Spleen (tissue), 11 donors: ENCODE data around the gene ZDHHC1. TPM values are rescaled to one million over a fixed set of nuclear protein-coding genes. Genes with fewer than 3 reads are reported as not detected.

Source experiments
- DNase-seq: peaks from one replicate; pipeline ENCODE4 v3.0.0-alpha.2; 2020
- H3K27ac ChIP-seq, 8 donors: fragments of 200-600 bp; sonication (generic) in 7 of 8; 1 replicate in 4 of 8; 2 replicates in 4 of 8; pipeline versions ENCODE4 v1.5.0 to v1.8.0; 2016 to 2021; ENCODE audit warnings: inconsistent platforms in 4 of 8, mild to moderate bottlenecking in 4 of 8, moderate library complexity in 1 of 8
- H3K27me3 ChIP-seq, 7 donors: fragments of 200-600 bp; sonication (generic) in 6 of 7; replicated peaks in 1 of 7; 1 replicate in 4 of 7; 2 replicates in 3 of 7; pipeline versions ENCODE4 v1.5.0 to v1.8.0; 2016 to 2021; ENCODE audit warnings: inconsistent platforms in 3 of 7, mild to moderate bottlenecking in 1 of 7
- H3K36me3 ChIP-seq, 6 donors: fragments of 200-600 bp; sonication (generic) in 5 of 6; 1 replicate in 4 of 6; 2 replicates in 2 of 6; pipeline versions ENCODE4 v1.5.0 to v1.8.0; 2016 to 2021; ENCODE audit warnings: inconsistent platforms in 2 of 6
- H3K4me1 ChIP-seq, 6 donors: fragments of 200-600 bp; sonication (generic) in 5 of 6; 1 replicate in 3 of 6; 2 replicates in 3 of 6; pipeline versions ENCODE4 v1.5.0 to v1.8.0; 2016 to 2021; ENCODE audit warnings: inconsistent platforms in 3 of 6
- H3K4me3 ChIP-seq, 8 donors: fragments of 200-600 bp; sonication (generic) in 7 of 8; 1 replicate in 4 of 8; 2 replicates in 4 of 8; pipeline versions ENCODE4 v1.5.0 to v1.8.0; 2016 to 2021; ENCODE audit warnings: inconsistent platforms in 4 of 8, mild to moderate bottlenecking in 4 of 8, moderate library complexity in 2 of 8
- H3K9me3 ChIP-seq, 8 donors: fragments of 200-600 bp; sonication (generic) in 7 of 8; 1 replicate in 4 of 8; 2 replicates in 4 of 8; pipeline versions ENCODE4 v1.5.0 to v1.8.0; 2016 to 2021; ENCODE audit warnings: inconsistent platforms in 4 of 8
- CTCF ChIP-seq, 11 experiments: fragments of 200-600 bp in 7 of 11; fragments of 450-650 bp in 4 of 11; sonication (generic) in 4 of 11; IDR thresholded peaks in 8 of 11; conservative IDR thresholded peaks in 3 of 11; 1 replicate in 7 of 11; 2 replicates in 4 of 11; pipeline versions ENCODE4 v1.4.0 to v1.8.0; 2016 to 2021; ENCODE audit warnings: antibody characterized with exemption in 11 of 11, inconsistent platforms in 4 of 11, mild to moderate bottlenecking in 1 of 11
- POLR2A ChIP-seq, 3 donors: fragments of 450-650 bp; IDR thresholded peaks; one replicate each; pipeline ENCODE4 v1.5.1; 2017; ENCODE audit warnings: antibody characterized with exemption in 3 of 3, mild to moderate bottlenecking in 1 of 3
- POLR2AphosphoS5 ChIP-seq, 3 donors: sonication (generic); formaldehyde crosslinking; IDR thresholded peaks; one replicate each; pipeline ENCODE4 v1.5.1; 2017; ENCODE audit warnings: antibody characterized with exemption in 3 of 3
- WGBS, 5 donors: extraction: QIAGEN DNeasy Blood & Tissue Kit in 3 of 5; methylation state at CpG; one replicate each; pipeline versions ENCODE4 v1.1.5 to v1.1.7; 2013 to 2018; 5-methylcytosine and 5-hydroxymethylcytosine counted together
- intact Hi-C: fragments of 100-400 bp; cut with DNase I; formaldehyde crosslinking; loops from one replicate; pipeline ENCODE4 v1.15.0; 2023; ENCODE audit warnings: low total_unique reads
- polyA plus RNA-seq, 3 donors: library from polyadenylated mRNA; stranded (reverse); fragments of 200-250 nt; gene quantifications; one replicate each; pipeline ENCODE4 v1.2.1, GENCODE V29; 2013
- total RNA-seq, 7 donors: library from RNA; depleted of rRNA in 3 of 7; stranded (reverse); fragments of >200 nt in 3 of 7; fragmentation: NEBNext Ultra II Directional in 4 of 7; extraction: Animal tissue kit (Norgen Biotek cat#: 25700) in 4 of 7; gene quantifications; one replicate each; pipeline versions ENCODE4 v1.1.0 to v1.2.1, GENCODE V29; 2016 to 2021
- donor health status: healthy with polysubstance abuse.
- donor health status: DM: no; HTN: no; CAD: no; lungs with moderate emphysema.
- donor health status: DM: no; HTN: no; CAD: no.
- donor health status: Bipolar disorder and iron deficiency.
- donor health status: healthy.
- donor health status: DM: no; HTN: no; CAD: no.
- donor health status: DM: yes; HTN: yes; CAD: no.

ZDHHC1 gene
- total and polyA plus RNA-seq, 10 donors = 2.1 to 31.2 (median 15.3) TPM

- Histone ChIP-seq H3K4me1 (peaks cover 18 to 100% (median 57%) of the 10 kb centered on the region in 6 donors), H3K36me3 (peaks cover 0 to 95% (median 49%) of the 10 kb centered on the region in 6 donors), H3K27me3 (no peaks in the 10 kb centered on the region), H3K27ac (peak overlapping the region in 2 of 8 donors; percentile 4 to 47), H3K4me3 (no peak overlapping the region), H3K9me3 (no peaks in the 10 kb centered on the region)
- TF ChIP-seq POLR2A (IDR thresholded peaks at IDR 0.05) = no peak
- TF ChIP-seq CTCF (IDR thresholded peaks at IDR 0.05 in 8 of 11, conservative IDR thresholded peaks at IDR 0.05 in 3 of 11) = no peak
- TF ChIP-seq POLR2AphosphoS5 (IDR thresholded peaks at IDR 0.05) = no peak
- DNase-seq = no peak
- intact Hi-C loops = no loop called here
- 52 to 90% (median 83%) methylated on average over 2 of the region's 2 CpGs for WGBS, 5 donors
Observed at GRCh38 chr16:67451704-67452435, 35.6 kb upstream of the ZDHHC1 start.

- Histone ChIP-seq H3K4me3 (no peak overlapping the region), H3K9me3 (no peaks in the 10 kb centered on the region), H3K27me3 (no peaks in the 10 kb centered on the region), H3K36me3 (peaks cover 0 to 95% (median 49%) of the 10 kb centered on the region in 6 donors), H3K27ac (peak overlapping the region in 3 of 8 donors; percentile 4 to 47 (median 10)), H3K4me1 (peaks cover 18 to 100% (median 57%) of the 10 kb centered on the region in 6 donors)
- TF ChIP-seq CTCF (IDR thresholded peaks at IDR 0.05 in 8 of 11, conservative IDR thresholded peaks at IDR 0.05 in 3 of 11) (no peak), POLR2AphosphoS5 (IDR thresholded peaks at IDR 0.05) (peak in 1 of 3 donors; percentile 28)
- no peak for DNase-seq
- intact Hi-C loops = no loop called here
- WGBS, 5 donors = 75 to 89% (median 83%) methylated on average over 12 of the region's 12 CpGs
Observed at GRCh38 chr16:67451061-67451703, 34.9 kb upstream of the ZDHHC1 start.

GRCh38 chr16:67449739-67450138 lies 33.5 kb upstream of the ZDHHC1 start:
- H3K27ac ChIP-seq = peak overlapping the region in 2 of 8 donors; percentile 13 to 47
- intact Hi-C loops = no loop called here
- H3K4me3 ChIP-seq = no peak overlapping the region
- H3K27me3 ChIP-seq = no peaks in the 10 kb centered on the region
- peaks cover 18 to 100% (median 63%) of the 10 kb centered on the region in 6 donors for H3K4me1 ChIP-seq
- 79 to 96% (median 91%) methylated on average over 3 of the region's 3 CpGs for WGBS, 5 donors
- no peaks in the 10 kb centered on the region for H3K9me3 ChIP-seq
- peaks cover 0 to 100% (median 58%) of the 10 kb centered on the region in 6 donors for H3K36me3 ChIP-seq
- TF ChIP-seq POLR2A (IDR thresholded peaks at IDR 0.05) (no peak), POLR2AphosphoS5 (IDR thresholded peaks at IDR 0.05) (peak in 1 of 3 donors; percentile 27)
- DNase-seq = no peak

- Histone ChIP-seq H3K4me3 (no peak overlapping the region), H3K9me3 (no peaks in the 10 kb centered on the region), H3K27ac (peak overlapping the region in 2 of 8 donors; percentile 13 to 47), H3K27me3 (no peaks in the 10 kb centered on the region), H3K36me3 (peaks cover 0 to 100% (median 62%) of the 10 kb centered on the region in 6 donors), H3K4me1 (peaks cover 20 to 100% (median 65%) of the 10 kb centered on the region in 6 donors)
- DNase-seq = no peak
- intact Hi-C loops = no loop called here
- 30 to 89% (median 72%) methylated on average over 2 of the region's 2 CpGs for WGBS, 5 donors
- TF ChIP-seq POLR2A (IDR thresholded peaks at IDR 0.05) (no peak), CTCF (IDR thresholded peaks at IDR 0.05 in 8 of 11, conservative IDR thresholded peaks at IDR 0.05 in 3 of 11) (no peak), POLR2AphosphoS5 (IDR thresholded peaks at IDR 0.05) (no peak)
Observed at GRCh38 chr16:67449336-67449735, 33.1 kb upstream of the ZDHHC1 start.
